IPS-18c (cell line): ENCODE data around the gene SLC1A6.

ENCODE experiments used
- H3K4me3 ChIP-seq: 2 replicates; pipeline ENCODE4 v1.7.0; 2013; ENCODE audit warnings: low read depth, mild to moderate bottlenecking, low read length, moderate library complexity; ENCODE audit not compliant: insufficient read depth
- H3K9me3 ChIP-seq: one replicate; pipeline ENCODE4 v1.6.1; 2013; ENCODE audit warnings: mild to moderate bottlenecking, low read length, moderate library complexity; ENCODE audit not compliant: control insufficient read depth, insufficient read depth

Gene SLC1A6

GRCh38 chr19:14901675-14902260, 77.9 kb downstream of the SLC1A6 start:
- Histone ChIP-seq H3K9me3 (no peaks in the 10 kb centered on the region), H3K4me3 (no peak overlapping the region)
